Measurements from ENCODE around the gene SNAP29. TPM values are rescaled to one million over a fixed set of nuclear protein-coding genes. Genes with fewer than 3 reads are reported as not detected.

SNAP29 gene
- total RNA-seq, 1 donor from 2014 or later, result 22.9 TPM

DNA sequence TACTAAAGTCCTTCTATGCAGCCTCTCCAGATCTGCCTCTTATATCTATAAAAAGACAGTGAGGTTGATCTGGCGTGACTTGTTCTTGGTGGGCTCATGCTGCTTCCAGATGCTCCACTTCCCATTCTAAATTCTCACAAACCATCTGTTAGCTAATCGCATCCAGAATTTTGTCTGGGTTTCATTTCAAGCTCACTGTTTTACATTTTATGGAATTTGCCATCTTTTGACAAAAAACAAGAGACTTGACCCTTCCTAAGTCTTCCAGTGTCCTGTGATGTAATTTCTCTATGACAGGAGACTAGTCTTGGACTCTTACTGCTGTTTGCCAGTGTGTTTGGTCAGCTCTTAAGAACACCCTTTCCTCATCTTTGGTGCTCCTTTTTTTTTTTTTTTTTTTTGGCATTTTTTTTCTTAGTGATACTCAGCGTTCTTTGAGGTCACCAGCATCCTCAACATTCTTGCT lies 81.4 kb downstream of the SNAP29 start:
- Mint-ChIP-seq H3K27ac (ENCODE audit: unreplicated experiment) (peak overlapping the region; percentile 54), H3K4me1 (ENCODE audit: low read depth, unreplicated experiment) (peaks cover 24% of the 10 kb centered on the region), H3K4me3 (ENCODE audit: unreplicated experiment) (peak overlapping the region; percentile 18), H3K27me3 (ENCODE audit: unreplicated experiment) (peaks cover 8% of the 10 kb centered on the region), H3K36me3 (ENCODE audit: unreplicated experiment) (no peaks in the 10 kb centered on the region), H3K9me3 (ENCODE audit: unreplicated experiment) (peaks cover 3% of the 10 kb centered on the region)
- TF ChIP-seq, protein P1, sequence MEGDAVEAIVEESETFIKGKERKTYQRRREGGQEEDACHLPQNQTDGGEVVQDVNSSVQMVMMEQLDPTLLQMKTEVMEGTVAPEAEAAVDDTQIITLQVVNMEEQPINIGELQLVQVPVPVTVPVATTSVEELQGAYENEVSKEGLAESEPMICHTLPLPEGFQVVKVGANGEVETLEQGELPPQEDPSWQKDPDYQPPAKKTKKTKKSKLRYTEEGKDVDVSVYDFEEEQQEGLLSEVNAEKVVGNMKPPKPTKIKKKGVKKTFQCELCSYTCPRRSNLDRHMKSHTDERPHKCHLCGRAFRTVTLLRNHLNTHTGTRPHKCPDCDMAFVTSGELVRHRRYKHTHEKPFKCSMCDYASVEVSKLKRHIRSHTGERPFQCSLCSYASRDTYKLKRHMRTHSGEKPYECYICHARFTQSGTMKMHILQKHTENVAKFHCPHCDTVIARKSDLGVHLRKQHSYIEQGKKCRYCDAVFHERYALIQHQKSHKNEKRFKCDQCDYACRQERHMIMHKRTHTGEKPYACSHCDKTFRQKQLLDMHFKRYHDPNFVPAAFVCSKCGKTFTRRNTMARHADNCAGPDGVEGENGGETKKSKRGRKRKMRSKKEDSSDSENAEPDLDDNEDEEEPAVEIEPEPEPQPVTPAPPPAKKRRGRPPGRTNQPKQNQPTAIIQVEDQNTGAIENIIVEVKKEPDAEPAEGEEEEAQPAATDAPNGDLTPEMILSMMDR (IDR thresholded peaks at IDR 0.05; ENCODE audit: partially characterized antibody, unreplicated experiment), result no peak
- DNase-seq, result no peak

Other genes with a start within 250 kb of the SNAP29 start
- not detected for gene SERPIND1, start 84.9 kb upstream of the SNAP29 start, total RNA-seq (ENCODE audit: unreplicated experiment)
- gene PI4KA, start 196 bp upstream of the SNAP29 start, total RNA-seq (ENCODE audit: unreplicated experiment), result 165 TPM
- 59.6 TPM for gene CRKL, start 58.4 kb downstream of the SNAP29 start, total RNA-seq (ENCODE audit: unreplicated experiment)
- gene AIFM3, start 108.2 kb downstream of the SNAP29 start, total RNA-seq (ENCODE audit: unreplicated experiment), result 0.64 TPM
- gene LZTR1, start 123.3 kb downstream of the SNAP29 start, total RNA-seq (ENCODE audit: unreplicated experiment), result 165 TPM
- gene THAP7, start 143.1 kb downstream of the SNAP29 start, total RNA-seq (ENCODE audit: unreplicated experiment), result 17.8 TPM
- gene P2RX6, start 156.2 kb downstream of the SNAP29 start, total RNA-seq (ENCODE audit: unreplicated experiment), result 1.5 TPM
- gene SLC7A4, start 173.6 kb downstream of the SNAP29 start, total RNA-seq (ENCODE audit: unreplicated experiment), result 0.59 TPM
- not detected for gene LRRC74B, start 186.9 kb downstream of the SNAP29 start, total RNA-seq (ENCODE audit: unreplicated experiment)